GM19324 (cell line): ENCODE data around the gene OR6S1.
"Not testable (repeated sequence)": the region's sequence is repeated elsewhere in the genome, so short reads cannot be mapped to it uniquely, and the experiment has no call there.

Source experiments
- ATAC-seq: cut with Tn5 transposase; IDR thresholded peaks from one replicate; pipeline ENCODE4 v1.9.1; 2021; ENCODE audit warnings: mild to moderate bottlenecking, moderate library complexity; ENCODE audit not compliant: unreplicated experiment, low FRiP score

The OR6S1 gene

DNA sequence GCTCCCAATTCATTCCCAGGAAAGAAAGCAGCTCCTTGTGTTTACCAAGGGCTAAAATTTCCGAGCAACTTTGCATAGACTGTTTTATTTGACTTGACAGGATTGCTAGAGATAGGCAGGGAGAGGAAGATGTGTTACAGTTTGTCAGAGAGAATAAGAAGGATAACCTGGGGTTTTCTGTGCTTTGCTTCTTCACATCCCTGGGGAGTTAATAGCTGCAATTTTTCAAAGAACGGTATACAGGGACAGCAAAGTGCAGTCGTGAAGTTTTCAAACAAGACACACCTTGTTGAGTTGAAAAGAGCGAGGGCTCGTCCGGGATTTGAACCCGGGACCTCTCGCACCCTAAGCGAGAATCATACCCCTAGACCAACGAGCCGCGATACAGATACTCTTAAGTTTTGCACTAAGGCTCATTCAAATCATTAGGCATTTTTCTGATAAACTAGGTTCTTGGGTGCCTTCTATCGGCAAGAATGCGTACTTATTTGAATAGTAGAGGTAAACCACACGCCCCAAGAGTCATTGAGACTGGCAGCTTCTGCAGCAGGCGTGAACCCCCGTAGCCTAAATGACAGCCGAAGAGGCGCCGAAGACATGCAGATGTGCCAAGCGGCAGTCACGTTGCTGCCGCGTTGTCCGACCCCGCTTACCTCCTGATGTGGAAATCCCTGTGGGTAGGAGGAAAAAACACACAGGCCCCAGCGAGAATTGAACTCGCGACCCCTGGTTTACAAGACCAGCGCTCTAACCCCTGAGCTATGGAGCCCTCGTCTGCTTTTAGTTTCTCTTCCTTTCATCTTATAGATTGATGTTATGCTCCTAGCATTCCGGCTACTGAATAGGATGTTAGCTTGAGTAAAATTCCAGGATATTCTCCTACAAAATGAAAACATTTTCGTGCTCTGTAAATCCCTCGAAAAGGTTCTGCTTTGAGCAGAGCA lies 28.1 kb downstream of the OR6S1 start:
- ATAC-seq = peak; percentile 66

DNA sequence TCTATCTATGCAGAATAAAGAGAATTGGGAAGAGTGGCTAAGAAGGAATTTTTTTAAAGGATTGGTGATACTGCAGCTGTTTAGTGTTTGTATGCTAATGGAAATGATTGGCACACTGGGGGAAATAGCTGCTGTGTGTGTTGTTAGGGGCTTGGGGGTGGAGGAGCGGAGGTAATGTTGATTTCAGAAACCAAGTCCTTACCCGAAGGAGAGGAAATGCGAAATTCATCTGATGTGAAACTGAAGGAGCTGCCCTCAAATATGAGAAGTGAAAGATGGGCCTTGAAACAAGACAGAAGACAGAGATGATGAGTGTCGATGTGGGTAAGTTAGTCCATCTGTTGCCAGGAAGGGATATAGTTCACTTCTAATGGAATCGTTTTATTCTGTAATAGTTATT lies 29.1 kb downstream of the OR6S1 start:
- no peak for ATAC-seq

DNA sequence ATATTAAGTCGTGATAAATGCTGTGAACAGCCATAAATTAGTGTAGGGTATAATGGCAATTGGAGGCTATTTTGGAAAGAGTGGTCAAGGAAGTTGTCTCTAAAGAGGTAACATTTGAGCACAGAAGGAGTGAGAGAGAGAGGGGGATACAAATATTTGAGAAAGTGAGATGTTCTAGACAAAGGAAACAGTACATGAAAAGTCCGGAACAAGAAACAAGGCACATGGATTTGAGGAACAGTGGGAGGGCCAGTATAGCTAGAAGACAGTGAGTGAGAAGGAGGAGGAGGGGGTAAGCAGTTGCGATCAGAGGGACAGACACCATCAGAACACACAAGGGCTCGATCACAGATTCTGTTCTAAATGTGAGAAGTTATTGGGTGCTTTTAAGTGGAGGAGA lies 30.2 kb downstream of the OR6S1 start:
- ATAC-seq = no peak

DNA sequence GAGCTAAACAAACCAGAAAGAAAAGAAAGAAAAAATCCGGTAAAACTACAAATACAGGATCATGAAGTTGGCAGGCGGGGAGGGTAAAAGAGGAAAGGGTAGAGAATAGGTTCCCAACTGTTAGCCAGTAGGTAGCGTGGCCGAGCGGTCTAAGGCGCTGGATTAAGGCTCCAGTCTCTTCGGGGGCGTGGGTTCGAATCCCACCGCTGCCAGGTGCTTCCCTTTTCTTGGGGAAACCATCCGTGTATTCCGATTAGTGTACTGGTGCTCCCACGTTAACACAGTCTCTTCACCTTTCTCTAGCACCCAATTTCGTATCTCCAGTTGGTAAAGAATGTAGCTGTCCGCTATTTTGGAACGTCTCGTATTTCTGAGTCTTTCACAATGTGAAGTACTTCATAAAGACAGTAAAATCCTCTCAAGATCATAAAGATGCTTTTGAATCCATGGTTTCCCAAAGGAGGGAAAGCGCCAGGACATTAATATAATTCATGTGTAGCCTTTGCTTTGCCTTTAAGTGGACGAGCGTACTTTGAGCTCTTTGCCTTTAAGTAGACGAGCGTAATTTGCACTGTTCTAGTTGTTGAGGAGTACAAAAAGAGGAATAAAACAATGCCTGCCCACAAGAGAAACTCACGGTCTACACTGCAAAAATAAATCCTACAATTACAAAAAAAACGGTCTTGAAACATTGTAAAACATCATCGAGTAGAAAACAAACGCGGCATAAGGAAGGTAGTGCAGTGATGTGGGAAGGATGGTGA lies 31.3 kb downstream of the OR6S1 start:
- no peak for ATAC-seq

DNA sequence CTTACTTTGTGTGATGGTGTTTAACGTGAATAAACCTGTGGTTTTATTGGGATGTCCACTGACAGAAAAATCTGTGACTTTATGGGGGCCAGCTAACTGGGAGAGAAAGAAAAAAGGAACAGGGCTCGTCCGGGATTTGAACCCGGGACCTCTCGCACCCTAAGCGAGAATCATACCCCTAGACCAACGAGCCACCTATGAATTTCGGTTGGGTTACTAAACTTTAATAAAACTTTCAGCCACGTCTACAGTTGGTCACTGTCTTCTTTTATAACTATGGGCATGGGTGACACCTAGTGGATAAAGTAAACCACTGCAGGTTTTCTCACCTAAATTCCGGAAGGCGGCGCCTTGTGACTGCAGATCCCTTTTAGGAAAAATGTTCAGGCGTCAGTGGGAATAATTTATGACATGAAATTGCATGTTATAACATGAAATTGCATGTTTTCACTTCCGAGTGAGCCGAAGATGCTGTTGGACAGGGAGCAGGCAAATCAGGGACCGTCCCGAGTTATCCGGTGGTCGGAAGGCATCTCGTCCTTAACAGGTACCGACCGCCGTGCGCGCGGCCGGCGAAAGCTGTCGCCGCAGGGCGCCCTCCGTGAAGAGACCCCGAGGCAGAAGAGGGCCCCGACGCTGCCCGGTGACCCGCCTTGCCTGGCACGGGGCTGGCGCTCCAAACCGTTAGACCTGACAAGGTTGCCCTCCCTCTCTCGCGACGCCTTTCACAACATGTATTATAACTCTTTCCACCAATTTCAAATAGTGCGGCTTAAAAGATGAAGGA lies 32.1 kb downstream of the OR6S1 start:
- peak; percentile 22 for ATAC-seq

DNA sequence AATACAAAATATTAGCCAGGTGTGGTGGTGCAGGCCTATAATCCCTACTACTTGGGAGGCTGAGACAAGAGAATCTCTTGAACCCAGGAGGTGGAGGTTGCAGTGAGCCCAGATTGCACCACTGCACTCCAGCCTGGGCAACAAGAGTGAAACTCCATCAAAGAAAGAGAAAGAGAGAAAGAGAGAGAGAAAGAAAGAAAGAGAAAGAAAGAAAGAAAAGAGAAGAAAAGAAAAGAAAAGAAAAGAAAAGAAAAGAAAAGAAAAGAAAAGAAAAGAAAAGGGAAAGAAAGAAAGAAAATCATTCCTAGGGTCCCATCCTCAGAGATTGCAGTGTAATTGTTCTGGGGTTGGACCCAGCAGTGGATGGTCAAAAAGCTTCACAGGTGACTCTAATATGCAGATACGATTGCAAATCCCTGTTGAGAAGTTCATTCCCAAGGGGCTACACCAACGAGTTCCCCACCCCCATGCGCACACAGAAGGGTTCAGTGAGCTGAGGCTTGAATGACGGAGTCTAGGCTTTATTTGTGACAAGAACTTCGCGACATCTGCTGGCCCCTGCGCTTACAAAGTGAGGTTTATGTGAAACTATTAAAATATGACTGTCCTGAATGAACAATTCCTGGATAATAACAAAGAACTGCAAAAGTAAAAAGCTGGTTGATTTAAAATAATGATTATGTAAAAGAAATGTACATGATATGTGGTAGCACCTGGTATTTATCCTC lies 32.9 kb downstream of the OR6S1 start:
- ATAC-seq = no peak

DNA sequence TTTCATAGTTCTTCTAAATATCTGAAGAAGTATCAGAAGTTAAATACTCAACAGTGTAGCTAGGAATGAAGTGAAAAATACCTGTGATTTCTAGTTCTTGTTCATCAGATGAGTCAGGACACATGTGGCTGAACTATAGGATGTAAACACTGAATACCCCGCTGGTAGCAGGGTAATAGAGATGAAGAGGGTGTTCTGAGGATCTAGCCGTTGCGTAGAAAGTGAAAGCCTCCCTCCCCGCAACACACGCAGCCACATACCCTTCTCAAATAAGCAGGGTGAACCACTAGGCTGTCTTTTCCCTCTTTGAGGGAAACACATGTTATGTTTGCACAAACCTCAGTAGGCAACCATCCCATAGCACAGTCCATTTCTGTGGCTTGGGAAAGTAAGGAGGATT lies 33.9 kb downstream of the OR6S1 start:
- ATAC-seq = no peak

DNA sequence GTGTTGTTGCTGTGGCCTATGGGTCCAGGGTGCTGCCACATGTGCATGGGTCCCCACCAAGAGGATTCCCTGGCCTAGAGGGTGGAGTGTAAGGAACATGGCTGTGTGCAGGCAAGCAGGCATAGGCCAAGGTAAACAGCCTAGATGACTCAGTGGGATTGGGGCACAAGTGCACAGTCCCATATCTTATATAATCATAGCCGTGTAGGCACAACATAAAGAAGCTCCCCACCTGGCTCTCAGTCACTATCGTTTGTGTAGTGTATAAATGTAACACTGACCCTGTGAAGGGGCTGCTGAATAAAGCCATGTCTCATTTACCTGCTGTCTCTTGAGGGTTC lies 34.6 kb downstream of the OR6S1 start:
- no peak for ATAC-seq

DNA sequence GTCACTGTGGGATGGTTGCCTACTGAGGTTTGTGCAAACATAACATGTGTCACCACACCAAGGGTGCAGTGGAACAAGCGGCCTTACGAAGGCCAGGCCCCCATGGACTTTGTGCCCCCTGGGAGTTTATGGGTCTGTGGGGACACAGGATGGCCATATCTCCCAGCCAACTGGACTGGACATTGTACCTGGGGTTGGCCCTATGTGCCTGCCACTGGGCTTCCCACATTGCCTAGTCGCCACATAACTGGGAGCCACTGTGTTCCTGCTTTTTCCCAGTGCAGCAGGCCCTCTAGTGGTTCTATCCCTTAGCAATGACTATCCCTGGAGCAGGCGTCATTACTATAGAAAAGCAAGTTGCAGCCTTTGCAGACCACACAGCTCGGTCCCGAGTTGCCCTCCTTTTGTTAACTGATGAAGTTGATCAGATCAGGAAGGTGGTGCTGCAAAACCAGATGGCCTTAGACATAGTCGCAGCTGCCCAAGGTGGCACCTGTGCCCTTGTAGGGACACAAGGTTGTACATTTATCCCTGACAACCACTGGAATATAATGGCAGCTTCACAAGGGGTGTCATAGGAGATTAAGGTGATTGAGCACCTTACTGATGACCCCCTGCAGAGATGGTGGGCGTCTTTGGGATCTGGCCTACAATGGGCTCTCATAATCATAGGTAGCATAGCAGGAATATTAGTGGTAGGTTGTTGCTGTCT lies 35.1 kb downstream of the OR6S1 start:
- ATAC-seq = no peak

DNA sequence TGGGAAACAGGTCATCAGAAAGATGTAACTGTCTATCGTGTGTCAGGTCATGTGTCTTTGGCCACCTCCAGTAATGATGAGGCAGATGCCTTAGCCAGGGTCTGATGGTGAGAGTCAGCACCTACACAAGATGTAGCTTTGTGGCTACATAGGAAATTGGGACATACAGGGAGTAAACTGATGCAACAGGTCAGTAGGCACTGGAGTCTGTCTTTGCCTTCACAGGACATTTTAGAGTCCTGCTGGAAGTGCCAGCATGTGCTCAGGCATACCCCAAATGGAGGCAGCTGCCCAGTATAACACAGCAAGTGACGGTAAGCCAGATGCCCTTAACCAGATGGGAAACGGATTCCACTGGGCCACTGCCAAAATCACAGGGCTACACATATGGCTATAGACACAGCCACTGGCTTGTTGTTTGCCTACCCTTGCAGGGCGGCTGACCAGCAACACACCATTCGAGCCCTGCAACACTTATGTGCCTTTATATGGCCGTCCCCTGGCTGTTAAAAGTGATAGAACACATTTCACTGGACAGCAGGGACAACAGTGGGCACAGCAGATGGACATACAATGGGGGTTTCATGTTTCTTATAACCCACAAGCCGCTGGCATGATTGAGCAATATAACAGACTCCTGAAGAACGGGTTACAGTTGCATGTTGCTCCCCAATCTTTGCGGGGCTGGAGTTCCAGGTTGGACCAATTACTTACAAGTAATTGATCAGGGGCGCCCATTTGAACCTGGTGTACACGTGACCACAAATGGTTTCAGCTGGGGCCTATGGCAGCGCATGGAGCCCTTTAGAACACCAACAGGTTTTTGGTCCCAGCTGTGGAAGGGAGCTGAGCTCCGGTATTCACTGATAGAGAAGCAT lies 37.4 kb downstream of the OR6S1 start:
- ATAC-seq = no peak

DNA sequence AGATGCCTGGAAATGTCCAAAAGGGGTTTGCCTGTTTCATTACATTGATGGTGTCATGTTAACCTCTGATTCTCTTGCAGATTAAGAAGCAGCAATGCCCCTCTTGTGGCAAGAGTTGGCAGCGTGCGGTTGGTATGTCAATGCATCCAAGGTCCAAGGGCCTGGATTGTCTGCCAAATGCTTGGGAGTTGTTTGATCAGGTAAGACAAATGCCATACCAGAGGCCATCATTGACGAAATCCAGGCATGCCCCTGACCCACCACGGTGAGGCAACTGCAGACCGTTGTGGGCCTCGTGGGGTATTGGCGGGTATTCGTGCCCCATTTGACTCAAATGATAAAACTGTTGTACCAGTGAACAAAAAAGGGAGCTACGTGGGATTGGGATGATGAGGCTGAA lies 38.9 kb downstream of the OR6S1 start:
- no peak for ATAC-seq

DNA sequence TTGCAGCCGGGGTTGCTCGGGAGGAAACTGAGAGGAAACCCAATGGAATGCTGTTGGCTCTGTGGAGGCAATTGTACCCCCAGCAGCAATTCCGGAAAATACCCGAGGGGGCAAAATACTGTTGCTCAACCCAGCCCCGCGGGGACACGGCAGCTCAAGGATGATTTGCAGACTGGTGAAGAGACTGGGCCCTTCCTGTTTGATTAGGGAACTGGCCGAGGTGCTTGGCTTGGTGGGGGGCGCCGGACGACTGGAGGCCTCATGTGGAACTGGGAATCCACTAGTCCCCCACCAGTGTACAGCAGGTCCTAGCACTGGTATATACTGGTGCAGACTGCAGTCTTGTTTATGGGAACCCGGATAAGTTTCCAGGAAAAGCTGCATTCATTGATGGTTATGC lies 40.0 kb downstream of the OR6S1 start:
- no peak for ATAC-seq

DNA sequence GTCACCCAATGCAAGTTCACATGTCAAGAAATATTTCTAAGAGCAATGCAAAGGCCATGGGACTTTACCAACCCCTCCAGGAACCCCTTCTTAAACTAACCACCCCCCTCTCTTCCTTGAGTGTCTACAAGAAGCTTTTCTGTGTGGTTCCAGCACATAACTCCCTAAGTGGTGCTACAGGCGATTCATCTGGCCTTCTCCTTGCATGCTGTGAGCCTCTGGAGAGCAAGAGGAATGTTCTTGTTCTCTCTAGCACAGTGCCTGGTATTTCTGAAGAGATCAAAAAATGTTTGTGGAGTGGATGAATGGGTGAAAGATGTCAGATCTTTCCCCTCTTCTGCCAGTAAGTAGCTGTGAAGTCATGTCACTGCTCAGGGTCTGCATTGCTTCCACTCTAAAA lies 44.4 kb downstream of the OR6S1 start:
- ATAC-seq = no peak

DNA sequence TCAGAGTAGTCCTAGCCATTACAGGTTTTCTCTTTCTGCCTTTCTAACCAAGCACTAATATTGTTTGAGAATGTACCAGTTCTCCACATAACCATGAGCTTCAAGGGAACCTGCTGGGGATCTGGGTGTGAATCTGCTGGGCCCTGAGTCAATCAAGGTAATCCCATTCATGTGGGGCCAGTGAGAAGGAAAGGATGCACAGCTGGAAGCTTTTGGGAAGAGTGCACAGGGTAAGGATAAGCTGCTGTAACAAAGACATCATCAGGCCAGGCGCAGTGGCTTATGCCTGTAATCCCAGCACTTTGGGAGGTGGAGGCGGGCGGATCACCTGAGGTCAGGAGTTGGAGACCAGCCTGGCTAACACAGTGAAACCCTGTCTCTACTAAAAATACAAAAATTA lies 45.8 kb downstream of the OR6S1 start:
- ATAC-seq = not testable (repeated sequence)

DNA sequence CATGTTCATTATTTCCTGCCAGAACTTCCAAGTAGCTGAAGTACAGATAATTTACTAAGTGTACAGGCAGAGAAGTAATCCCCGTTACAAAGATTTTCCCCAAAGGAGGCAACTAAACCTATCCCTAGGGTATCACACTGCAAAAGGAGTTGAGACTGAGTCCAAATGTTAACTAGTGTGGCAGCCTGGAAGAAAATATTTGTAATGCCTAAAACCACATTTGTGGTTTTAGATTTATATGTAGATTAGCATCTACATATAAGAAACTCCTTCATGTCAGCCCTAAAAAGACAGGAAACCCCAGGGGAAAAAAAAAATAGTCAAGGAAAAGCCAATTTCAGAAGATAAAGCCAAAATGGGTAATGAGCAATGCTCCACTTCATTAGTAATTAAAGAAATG lies 48.9 kb downstream of the OR6S1 start:
- no peak for ATAC-seq

DNA sequence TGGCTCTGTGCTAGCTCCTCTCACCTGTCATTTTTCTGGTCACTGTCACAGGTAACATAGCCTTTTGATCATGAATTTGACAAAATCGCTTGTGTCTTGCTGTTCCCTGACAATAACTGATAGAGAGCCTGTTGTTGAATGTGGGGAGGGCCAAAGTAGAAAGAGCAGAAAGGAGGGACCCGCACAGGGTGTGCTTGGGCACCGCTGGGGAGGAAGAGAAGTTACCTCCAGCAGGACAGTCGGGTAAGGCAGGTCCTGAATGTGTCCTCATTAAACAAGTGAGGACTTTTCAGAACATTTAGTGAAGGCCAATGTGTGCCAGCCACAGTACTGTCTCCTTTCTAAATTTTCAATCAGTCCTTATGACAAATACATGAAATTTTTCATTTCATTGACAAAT lies 50.3 kb downstream of the OR6S1 start, which contains the start of gene RNASE12:
TSS of gene RNASE12 (minus strand) at position 142 of the 400 bp plus-strand sequence. CDS start 653 bp downstream, outside the sequence.
- ATAC-seq = no peak
